ENCODE results near the gene UCK2.

The UCK2 gene

GRCh38 chr1:165865633-165866340 lies 38.4 kb downstream of the UCK2 start:
- TF ChIP-seq CTCF (IDR thresholded peaks at IDR 0.05; ENCODE audit: low read depth, low read length), result no peak
- no peak overlapping the region for H3K4me3 ChIP-seq (replicated peaks in 1 of 2; ENCODE audit: low read depth in 2 of 2, low read length in 2 of 2)
- DNase-seq (ENCODE audit: low read depth in 2 of 2), result no peak

DNA sequence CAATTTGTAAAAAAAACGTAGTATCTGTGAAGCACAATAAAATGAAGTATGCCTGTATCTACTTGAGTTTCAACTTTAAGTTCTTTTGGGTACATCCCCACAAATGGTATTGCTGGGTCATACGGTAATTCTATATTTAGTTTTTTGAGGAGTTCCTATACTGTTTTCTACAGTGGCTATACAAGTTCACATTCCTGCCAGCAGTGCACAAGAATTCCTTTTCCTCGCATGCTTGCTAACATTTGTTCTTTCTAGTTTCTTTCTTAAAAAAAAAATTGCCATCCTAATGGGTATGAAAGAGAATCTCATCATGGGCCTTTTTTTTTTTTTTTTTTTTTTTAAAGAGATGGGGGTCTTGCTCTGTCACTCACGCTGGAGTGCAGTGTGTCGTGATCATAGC lies 41.9 kb downstream of the UCK2 start:
- TF ChIP-seq CTCF (IDR thresholded peaks at IDR 0.05; ENCODE audit: low read depth, low read length), result peak; percentile 39
- H3K4me3 ChIP-seq (replicated peaks in 1 of 2; ENCODE audit: low read depth in 2 of 2, low read length in 2 of 2), result no peak overlapping the region
- peak; percentile 16 to 17 for DNase-seq (ENCODE audit: low read depth in 2 of 2)

GRCh38 chr1:165871311-165872067 lies 44.1 kb downstream of the UCK2 start:
- TF ChIP-seq CTCF (IDR thresholded peaks at IDR 0.05; ENCODE audit: low read depth, low read length), result peak; percentile 55
- DNase-seq (ENCODE audit: low read depth in 2 of 2), result peak; percentile 50 to 74
- no peak overlapping the region for H3K4me3 ChIP-seq (replicated peaks in 1 of 2; ENCODE audit: low read depth in 2 of 2, low read length in 2 of 2)

- DNase-seq (ENCODE audit: low read depth in 2 of 2), result no peak
- no peak overlapping the region for H3K4me3 ChIP-seq (replicated peaks in 1 of 2; ENCODE audit: low read depth in 2 of 2, low read length in 2 of 2)
- TF ChIP-seq CTCF (IDR thresholded peaks at IDR 0.05; ENCODE audit: low read depth, low read length), result no peak
Observed at GRCh38 chr1:165873481-165873880, 46.1 kb downstream of the UCK2 start.

GRCh38 chr1:165874643-165875042 lies 47.2 kb downstream of the UCK2 start:
- H3K4me3 ChIP-seq (replicated peaks in 1 of 2; ENCODE audit: low read depth in 2 of 2, low read length in 2 of 2), result no peak overlapping the region
- DNase-seq (ENCODE audit: low read depth in 2 of 2), result no peak
- TF ChIP-seq CTCF (IDR thresholded peaks at IDR 0.05; ENCODE audit: low read depth, low read length), result no peak

DNA sequence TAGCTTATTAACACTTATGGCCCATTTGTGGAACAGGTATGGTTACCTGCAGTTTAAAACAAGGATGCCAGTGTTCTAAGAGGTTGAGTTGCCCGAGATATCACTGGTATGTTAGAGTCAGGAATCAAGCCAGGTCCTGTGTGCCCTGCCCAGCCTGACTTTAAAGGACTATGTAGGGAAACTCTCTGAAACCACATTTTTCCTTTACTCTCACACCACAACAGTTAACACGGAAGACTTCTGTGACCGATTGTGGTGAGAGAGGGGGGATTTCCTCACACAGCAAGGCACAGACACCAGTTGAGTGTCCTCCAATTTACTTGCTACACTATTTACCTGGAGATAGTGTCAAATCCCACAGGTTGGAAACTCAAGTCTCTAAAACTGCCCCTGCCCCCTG lies 47.8 kb downstream of the UCK2 start:
- no peak overlapping the region for H3K4me3 ChIP-seq (replicated peaks in 1 of 2; ENCODE audit: low read depth in 2 of 2, low read length in 2 of 2)
- TF ChIP-seq CTCF (IDR thresholded peaks at IDR 0.05; ENCODE audit: low read depth, low read length), result no peak
- DNase-seq (ENCODE audit: low read depth in 2 of 2), result no peak

Measured in cardiac fibroblast (primary cell).